Inferior parietal cortex (tissue), 1 donor: ENCODE results near the gene LPP.
"Not testable (repeated sequence)": the region's sequence is repeated elsewhere in the genome, so short reads cannot be mapped to it uniquely, and the experiment has no call there.

Experiments used
- DNase-seq: peaks from one replicate; pipeline ENCODE4 v3.0.0-alpha.2; 2016; ENCODE audit errors: extremely low spot score

Gene LPP

DNA sequence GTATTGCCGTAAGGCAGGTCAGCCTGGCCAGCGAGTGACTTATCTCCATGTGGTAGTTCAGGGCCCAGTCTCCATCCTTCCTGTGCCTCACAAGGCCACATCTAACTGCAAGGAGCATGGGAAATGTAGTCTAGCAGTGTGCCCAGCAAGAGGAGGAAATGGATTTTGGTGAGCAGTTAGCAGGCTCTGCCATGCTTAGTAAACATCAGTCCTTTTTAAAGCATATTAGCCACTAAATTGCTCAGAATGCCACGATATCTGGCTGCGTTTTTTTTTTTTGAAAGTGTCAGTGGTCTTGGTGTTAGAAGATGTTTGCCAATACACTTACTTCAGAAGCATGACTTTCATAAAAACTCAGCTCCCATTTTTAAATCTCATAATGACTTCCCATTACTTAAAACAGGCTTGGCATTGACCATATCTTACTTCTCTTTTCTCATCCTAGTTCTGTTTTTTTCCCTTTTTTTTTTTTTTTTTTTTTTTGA, 547.6 kb downstream of the LPP start:
- DNase-seq: no peak

- not testable (repeated sequence) for DNase-seq
These were observed 548.1 kb downstream of the LPP start for GRCh38 chr3:188702028-188702427.

DNA sequence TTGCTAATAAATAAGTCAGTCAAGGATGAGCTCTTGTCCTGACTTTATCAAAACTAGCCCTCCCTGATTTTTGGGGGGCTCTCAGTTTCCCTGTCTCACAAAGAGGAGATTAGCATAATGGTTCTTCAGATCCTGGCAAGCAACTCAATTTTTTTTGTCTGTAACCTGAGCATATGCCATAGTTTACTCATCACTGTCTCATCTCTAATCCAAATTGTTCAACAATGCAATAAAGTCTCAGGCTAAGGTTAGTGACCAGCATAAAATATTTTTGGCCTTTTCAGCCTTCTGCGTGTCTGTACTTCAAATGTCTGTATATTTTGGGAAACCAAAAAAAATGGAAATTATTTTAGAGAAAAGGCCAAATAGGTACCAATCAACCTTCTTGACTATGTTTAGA, 552.2 kb downstream of the LPP start:
- DNase-seq: no peak

GRCh38 chr3:188706599-188706998, 552.6 kb downstream of the LPP start:
- DNase-seq: no peak

- DNase-seq: no peak
These were observed 553.7 kb downstream of the LPP start for GRCh38 chr3:188707381-188708288.

- DNase-seq: no peak
These were observed 557.9 kb downstream of the LPP start for GRCh38 chr3:188711881-188712247.

DNA sequence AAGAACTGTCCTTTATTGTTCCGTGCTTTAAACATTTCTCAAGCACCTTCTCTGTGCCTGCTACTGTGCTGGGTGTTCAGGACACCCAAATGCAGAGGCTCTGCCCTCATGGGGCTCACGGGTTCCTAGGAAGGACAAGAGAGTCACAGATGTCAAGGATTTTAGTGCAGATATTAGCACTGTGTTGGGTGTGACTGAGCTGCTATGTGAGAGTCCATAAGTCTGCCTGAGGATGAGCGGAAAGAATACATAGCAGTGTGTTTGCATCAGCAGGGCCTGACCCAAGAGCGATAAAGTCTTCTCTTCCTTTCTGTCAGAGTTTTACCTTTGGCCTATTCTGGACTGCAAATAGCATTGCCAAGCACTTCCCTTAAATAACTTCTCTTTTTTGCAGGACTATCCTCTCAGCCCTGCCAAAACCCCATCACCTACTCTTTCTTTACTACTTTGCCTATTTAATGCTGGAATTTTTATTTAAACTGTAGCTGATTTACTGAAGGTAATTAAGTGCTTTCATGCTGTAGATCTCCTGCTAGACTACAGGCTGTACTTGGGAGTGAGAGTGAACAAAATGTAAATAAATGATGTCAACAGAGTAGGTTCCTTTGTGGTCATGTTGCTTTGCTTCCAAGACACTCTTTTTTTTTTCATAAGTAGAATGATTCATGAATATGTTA, 558.4 kb downstream of the LPP start:
- no peak for DNase-seq

GRCh38 chr3:188712991-188713390, 559.0 kb downstream of the LPP start:
- DNase-seq: no peak

- no peak for DNase-seq
These were observed 565.6 kb downstream of the LPP start for GRCh38 chr3:188719545-188719944.

- no peak for DNase-seq
These were observed 566.3 kb downstream of the LPP start for GRCh38 chr3:188720215-188720614.

DNA sequence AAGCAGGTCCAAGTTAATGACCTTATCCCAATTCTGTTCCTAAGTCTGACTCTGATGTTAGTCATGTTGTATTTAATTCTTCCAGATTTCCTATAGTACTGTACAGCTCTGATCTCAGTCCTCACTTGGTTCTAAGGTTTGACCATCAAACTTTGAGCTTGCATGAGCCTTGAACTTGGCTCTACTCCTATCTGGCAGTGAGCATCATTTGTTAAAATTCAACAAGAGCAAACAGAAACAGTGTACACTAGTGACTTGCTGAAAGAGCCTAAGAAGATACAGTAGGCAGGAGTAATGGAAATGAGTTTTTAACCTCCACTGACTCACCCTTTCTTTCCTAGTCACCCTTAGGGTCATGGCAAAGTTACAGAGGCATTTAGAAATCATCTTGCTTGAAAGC, 566.7 kb downstream of the LPP start:
- no peak for DNase-seq

DNA sequence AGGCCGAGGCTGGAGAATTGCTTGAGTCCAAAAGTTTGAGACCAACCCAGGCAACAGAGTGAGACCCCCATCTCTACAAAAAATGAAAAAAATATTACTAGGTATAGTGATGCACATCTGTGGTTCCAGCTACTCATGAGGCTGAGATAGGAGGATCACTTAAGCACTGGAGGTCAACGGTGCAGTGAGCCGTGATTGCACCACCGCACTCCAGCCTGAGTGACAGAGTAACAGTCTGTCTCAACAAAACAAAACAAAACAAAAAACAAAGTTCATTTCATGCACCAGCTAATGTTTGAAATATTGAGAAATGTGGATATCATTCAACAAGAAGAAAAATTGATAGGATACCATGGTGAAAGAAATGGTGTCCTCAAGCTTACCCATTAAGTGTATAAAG, 567.4 kb downstream of the LPP start:
- no peak for DNase-seq

DNA sequence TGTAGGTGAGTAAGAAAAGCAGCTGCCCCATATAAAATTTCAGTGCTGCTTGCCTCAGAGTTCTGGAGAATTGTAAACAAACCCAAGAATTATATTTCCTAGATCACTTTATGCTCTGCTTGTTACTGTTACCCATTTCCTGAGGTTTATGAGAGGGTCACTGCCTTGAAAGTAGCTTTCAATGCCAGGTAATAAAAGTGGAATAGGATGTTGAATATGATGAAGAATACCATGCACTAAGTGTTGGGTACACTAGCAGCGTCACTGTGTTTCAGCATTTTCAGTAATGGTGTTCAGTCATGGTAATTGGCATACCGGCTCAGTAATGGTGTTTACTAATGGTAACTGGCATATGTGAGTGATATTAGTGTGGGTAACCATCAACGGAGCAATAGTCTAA, 568.0 kb downstream of the LPP start:
- no peak for DNase-seq

DNA sequence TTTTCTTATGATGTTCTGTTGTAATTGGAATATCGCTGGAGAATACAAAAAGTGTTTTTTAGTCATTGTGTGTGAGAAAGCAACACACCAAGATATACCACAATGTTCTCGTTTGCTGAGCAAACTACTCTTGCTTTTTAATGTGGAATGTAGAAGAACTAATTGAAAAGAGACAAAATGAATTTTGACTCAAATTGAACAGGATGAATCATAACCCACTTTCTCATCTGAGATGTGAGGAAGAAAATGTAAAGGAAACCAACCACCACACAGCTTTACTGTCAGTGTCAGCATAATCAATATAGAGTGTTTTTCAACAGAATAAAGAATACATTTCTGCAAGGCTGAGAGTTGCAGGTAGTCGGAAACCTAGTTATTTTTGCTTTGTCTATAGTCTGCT, 569.0 kb downstream of the LPP start:
- DNase-seq: no peak

- DNase-seq: no peak
These were observed 573.1 kb downstream of the LPP start for GRCh38 chr3:188727052-188727451.

- no peak for DNase-seq
These were observed 574.5 kb downstream of the LPP start for GRCh38 chr3:188728371-188728896.

DNA sequence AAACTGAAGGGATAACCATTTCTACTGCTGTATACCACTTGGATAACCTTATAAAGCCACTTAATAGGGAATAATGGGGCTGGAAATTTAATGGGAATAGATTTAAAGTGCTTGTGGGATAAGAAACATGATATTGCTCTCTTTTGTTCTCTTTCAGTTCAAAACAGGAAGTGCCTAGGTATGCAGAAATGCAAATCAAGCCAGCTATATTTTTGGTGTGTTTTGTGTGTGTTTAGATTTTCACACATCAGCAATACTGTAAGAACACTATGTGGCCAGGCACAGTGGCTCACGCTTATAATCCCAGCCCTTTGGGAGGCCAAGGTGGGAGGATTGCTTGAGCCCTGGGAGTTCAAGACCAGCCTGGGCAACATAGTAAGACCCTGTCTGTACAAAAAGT, 575.5 kb downstream of the LPP start:
- no peak for DNase-seq

DNA sequence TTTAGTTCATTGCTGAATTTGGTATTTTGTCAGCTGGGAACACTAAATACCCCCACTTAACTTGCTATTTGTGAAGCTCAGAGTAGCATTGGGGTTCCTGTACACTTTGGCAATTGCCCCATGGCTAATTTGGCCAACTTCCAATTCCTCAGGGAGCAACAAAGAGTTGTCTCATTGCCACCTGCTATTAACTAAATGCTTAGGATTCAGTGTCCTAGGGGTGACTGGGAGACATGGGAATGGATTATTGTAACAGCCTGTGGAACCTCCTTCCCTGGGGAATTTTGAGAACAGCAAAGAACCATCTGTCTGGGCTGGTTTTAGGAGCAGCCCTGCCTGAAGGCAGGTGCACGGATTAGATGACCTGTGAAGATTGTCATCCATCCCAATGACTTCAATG, 580.4 kb downstream of the LPP start:
- DNase-seq: peak; percentile 27

- no peak for DNase-seq
These were observed 585.6 kb downstream of the LPP start for GRCh38 chr3:188739511-188739910.

GRCh38 chr3:188740010-188740409, 586.1 kb downstream of the LPP start:
- no peak for DNase-seq

GRCh38 chr3:188742755-188743550, 589.0 kb downstream of the LPP start:
- no peak for DNase-seq

- DNase-seq: no peak
These were observed 590.2 kb downstream of the LPP start for GRCh38 chr3:188744166-188744565.
